M059J (cell line): ENCODE data around the gene REM1. TPM values are rescaled to one million over a fixed set of nuclear protein-coding genes. Genes with fewer than 3 reads are reported as not detected.

Experiments
- DNase-seq: peaks from one replicate; pipeline ENCODE4 v3.0.0-alpha.2; 2012; ENCODE audit warnings: low read depth
- total RNA-seq: library from RNA; depleted of rRNA; stranded (reverse); fragments of >200 nt; shearing (Covaris generic); gene quantifications from 2 replicates; pipeline ENCODE4 v1.2.3, GENCODE V29; 2014; rRNA removed

The REM1 gene
- total RNA-seq, 1 experiment from 2014 or later = not detected

GRCh38 chr20:31523361-31524283 is 48.5 kb downstream of the REM1 start:
- DNase-seq = no peak

- no peak for DNase-seq
These were observed 52.2 kb downstream of the REM1 start for GRCh38 chr20:31527266-31527665.

Other genes starting within 250 kb of the REM1 start
- not detected in 2 replicates for gene DEFB115, start 217.6 kb upstream of the REM1 start, total RNA-seq
- not detected in 2 replicates for gene DEFB116, start 166.7 kb upstream of the REM1 start, total RNA-seq
- gene DEFB118, start 106.7 kb upstream of the REM1 start, total RNA-seq = not detected in 2 replicates
- gene DEFB119, start 84.7 kb upstream of the REM1 start, total RNA-seq = not detected in 2 replicates
- gene DEFB121, start 69.1 kb upstream of the REM1 start, total RNA-seq = not detected in 2 replicates
- gene DEFB123, start 34.7 kb upstream of the REM1 start, total RNA-seq = not detected in 2 replicates
- not detected in 2 replicates for gene DEFB124, start 161 bp upstream of the REM1 start, total RNA-seq
- 244 and 248 TPM in 2 replicates for gene HM13, start 39.2 kb downstream of the REM1 start, total RNA-seq
- 1,421 and 1,771 TPM in 2 replicates for gene ID1, start 130.0 kb downstream of the REM1 start, total RNA-seq
- not detected in 2 replicates for gene COX4I2, start 162.6 kb downstream of the REM1 start, total RNA-seq
- gene BCL2L1, start 247.6 kb downstream of the REM1 start, total RNA-seq = 108 and 117 TPM in 2 replicates